22Rv1 (cell line): ENCODE measurements around the gene COBL.

Experiments used
- ZFX ChIP-seq: fragments of 450-650 bp; IDR thresholded peaks from 2 replicates; pipeline ENCODE4 v1.6.1; 2017; ENCODE audit warnings: antibody characterized with exemption, borderline replicate concordance
- TF ChIP-seq, protein P1 (sequence below): fragments of 450-650 bp; IDR thresholded peaks from 2 replicates; pipeline ENCODE4 v1.5.1; 2017; ENCODE audit warnings: mild to moderate bottlenecking

DNA sequence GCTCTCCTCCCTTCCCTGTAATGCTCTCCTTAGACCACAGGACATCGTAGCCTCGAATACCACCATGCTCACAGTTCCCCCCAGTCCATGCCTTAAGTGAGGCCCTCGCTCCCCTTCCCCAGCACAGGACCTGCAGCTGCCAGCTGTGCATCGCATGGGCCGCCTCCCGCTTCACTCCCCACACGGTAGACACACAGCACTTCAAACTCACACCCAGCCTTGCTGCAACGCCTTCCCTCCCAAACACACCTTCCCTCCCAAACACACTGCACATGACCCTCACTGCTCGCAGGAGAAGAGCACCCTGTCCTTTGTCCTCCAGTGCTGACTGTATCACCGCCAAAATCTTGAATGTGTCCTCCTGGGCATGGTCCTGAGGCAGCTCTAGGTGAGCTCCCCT, 42.6 kb downstream of the COBL start:
- TF ChIP-seq, protein P1, sequence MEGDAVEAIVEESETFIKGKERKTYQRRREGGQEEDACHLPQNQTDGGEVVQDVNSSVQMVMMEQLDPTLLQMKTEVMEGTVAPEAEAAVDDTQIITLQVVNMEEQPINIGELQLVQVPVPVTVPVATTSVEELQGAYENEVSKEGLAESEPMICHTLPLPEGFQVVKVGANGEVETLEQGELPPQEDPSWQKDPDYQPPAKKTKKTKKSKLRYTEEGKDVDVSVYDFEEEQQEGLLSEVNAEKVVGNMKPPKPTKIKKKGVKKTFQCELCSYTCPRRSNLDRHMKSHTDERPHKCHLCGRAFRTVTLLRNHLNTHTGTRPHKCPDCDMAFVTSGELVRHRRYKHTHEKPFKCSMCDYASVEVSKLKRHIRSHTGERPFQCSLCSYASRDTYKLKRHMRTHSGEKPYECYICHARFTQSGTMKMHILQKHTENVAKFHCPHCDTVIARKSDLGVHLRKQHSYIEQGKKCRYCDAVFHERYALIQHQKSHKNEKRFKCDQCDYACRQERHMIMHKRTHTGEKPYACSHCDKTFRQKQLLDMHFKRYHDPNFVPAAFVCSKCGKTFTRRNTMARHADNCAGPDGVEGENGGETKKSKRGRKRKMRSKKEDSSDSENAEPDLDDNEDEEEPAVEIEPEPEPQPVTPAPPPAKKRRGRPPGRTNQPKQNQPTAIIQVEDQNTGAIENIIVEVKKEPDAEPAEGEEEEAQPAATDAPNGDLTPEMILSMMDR: no peak
- TF ChIP-seq ZFX: no peak
